ENCODE data around the gene BHLHE40. TPM values are rescaled to one million over a fixed set of nuclear protein-coding genes. Genes with fewer than 3 reads are reported as not detected.

BHLHE40 gene
- total and polyA plus RNA-seq, 2 of the 4 experiments (the other 2 are of a cell fraction), result 22.8 to 31.8 TPM

- Histone ChIP-seq H3K4me2 (ENCODE audit: low read depth, low read length) (no peak overlapping the region), H3K4me3 (ENCODE audit: insufficient read depth, low read depth, low read length) (no peak overlapping the region), H4K20me1 (ENCODE audit: insufficient read depth, low read length) (no peaks in the 10 kb centered on the region), H4K5ac (ENCODE audit: low read depth, low read length) (no peak overlapping the region), H2AK5ac (ENCODE audit: low read depth, low read length) (no peak overlapping the region; the same call in 1 of the 2 replicates), H3K18ac (ENCODE audit: low read depth, low read length) (no peak overlapping the region), H2BK5ac (ENCODE audit: low read depth, low read length, poor library complexity, severe bottlenecking) (no peak overlapping the region), H4K8ac (ENCODE audit: low read depth in 2 of 2, low read length in 2 of 2) (no peak overlapping the region), H3K27ac (ENCODE audit: insufficient read depth, low read length) (no peak overlapping the region), H3K9me3 (ENCODE audit: control insufficient read depth, insufficient read depth, low read length) (no peaks in the 10 kb centered on the region), H2AK9ac (replicated peaks; ENCODE audit: low read depth, low read length, poor library complexity) (peak overlapping the region; percentile 25), H2BK15ac (ENCODE audit: low read depth, low read length) (no peak overlapping the region), H4K91ac (ENCODE audit: insufficient read depth, low read depth, low read length) (no peak overlapping the region), H3K9me1 (ENCODE audit: insufficient read depth, low read length) (peaks cover 10% of the 10 kb centered on the region), H3K27me3 (ENCODE audit: control insufficient read depth, insufficient read depth, low read length) (no peaks in the 10 kb centered on the region), H3K23ac (ENCODE audit: low read depth, low read length) (no peak overlapping the region), H3K79me1 (ENCODE audit: low read depth in 1 of 2, low read length in 2 of 2) (no peaks in the 10 kb centered on the region), H2AFZ (replicated peaks; ENCODE audit: low read length, poor library complexity) (peak overlapping the region; percentile 28), H2BK120ac (ENCODE audit: low read depth, low read length) (no peak overlapping the region), H3K4me1 (ENCODE audit: control insufficient read depth, insufficient read depth, low read length) (peaks cover 12% of the 10 kb centered on the region), H3K14ac (replicated peaks; ENCODE audit: low read depth, low read length) (no peak overlapping the region), H3K4ac (ENCODE audit: low read depth, low read length) (no peak overlapping the region), H2BK20ac (ENCODE audit: low read depth, low read length) (no peak overlapping the region), H3K36me3 (ENCODE audit: control insufficient read depth, insufficient read depth, low read length) (no peaks in the 10 kb centered on the region), H3K9ac (ENCODE audit: low read depth, low read length) (no peak overlapping the region), H3K56ac (ENCODE audit: extremely low read depth, insufficient read depth, low read length) (no peak overlapping the region)
- in situ Hi-C loops (cut with MboI; ENCODE audit: low sequenced_read_pairs) (no loop called here), dilution Hi-C loops (cut with HindIII; ENCODE audit: low sequenced_read_pairs, unreplicated experiment) (no loop called here), intact Hi-C loops (cut with micrococcal nuclease) (no loop called here)
- no peak for ATAC-seq (ENCODE audit: low read depth)
- ChIA-PET CTCF (interaction anchor here (0.6 to 2.5 kb wide), 3 partner anchors 10 to 31 kb away, joined by 4 to 7 read pairs (median 5); no protein-coding TSS in a partner anchor), POLR2A (ENCODE audit: unreplicated experiment) (no interaction called here)
- DNase-seq, result no peak
- 86% methylated on average over 1 of the region's 14 CpGs; no CpG with 5 or more reads in 1 of the 2 experiments for WGBS, 2 experiments (ENCODE audit: extremely low coverage in 2 of 2, insufficient read length in 1 of 2)
- no TSS peak for BruUV-seq (replicated peaks)
- no peak for TF ChIP-seq MXI1 (IDR thresholded peaks at IDR 0.05; ENCODE audit: borderline replicate concordance, low read depth, low read length)
- TF ChIP-seq FOS (IDR thresholded peaks at IDR 0.05; ENCODE audit: low read depth, low read length), result no peak
- TF ChIP-seq ELK1 (IDR thresholded peaks at IDR 0.05; ENCODE audit: borderline replicate concordance, low read depth, low read length), result no peak
- no peak for TF ChIP-seq CHD1 (IDR thresholded peaks at IDR 0.05; ENCODE audit: low read depth, low read length)
- no peak for TF ChIP-seq BHLHE40 (IDR thresholded peaks at IDR 0.05; ENCODE audit: low read depth, low read length)
- no peak for TF ChIP-seq USF2 (IDR thresholded peaks at IDR 0.05; ENCODE audit: low read depth, low read length)
- no peak for TF ChIP-seq CTCF (conservative IDR thresholded peaks at IDR 0.05; ENCODE audit: low read depth, low read length)
- TF ChIP-seq RFX5 (IDR thresholded peaks at IDR 0.05; ENCODE audit: low read depth, low read length), result no peak
- no peak for TF ChIP-seq RCOR1 (IDR thresholded peaks at IDR 0.05; ENCODE audit: insufficient replicate concordance, low read length)
- TF ChIP-seq RAD21 (IDR thresholded peaks at IDR 0.05; ENCODE audit: low read length), result no peak
Observed at GRCh38 chr3:5011555-5012256, 32.5 kb downstream of the BHLHE40 start.

All from IMR-90 (cell line).